HL-60 (cell line): ENCODE measurements around the gene ANGPTL5.

Experiments
- CTCF ChIP-seq: IDR thresholded peaks from one replicate; pipeline ENCODE4 v1.5.1; 2011; ENCODE audit warnings: low read length, control low read depth, inconsistent platforms; ENCODE audit not compliant: insufficient read depth
- GABPA ChIP-seq: IDR thresholded peaks from 2 replicates; pipeline ENCODE4 v1.6.1; 2012; ENCODE audit warnings: low read depth
- POLR2AphosphoS5 ChIP-seq: IDR thresholded peaks from 2 replicates; pipeline ENCODE4 v1.6.1; 2012; ENCODE audit warnings: low read depth
- SPI1 ChIP-seq: IDR thresholded peaks from 2 replicates; pipeline ENCODE4 v1.6.1; 2012; ENCODE audit warnings: low read depth, mild to moderate bottlenecking, borderline replicate concordance
- TF ChIP-seq, protein P1 (sequence below): IDR thresholded peaks from 2 replicates; pipeline ENCODE4 v1.6.1; 2012; ENCODE audit warnings: low read depth; ENCODE audit not compliant: insufficient replicate concordance

DNA sequence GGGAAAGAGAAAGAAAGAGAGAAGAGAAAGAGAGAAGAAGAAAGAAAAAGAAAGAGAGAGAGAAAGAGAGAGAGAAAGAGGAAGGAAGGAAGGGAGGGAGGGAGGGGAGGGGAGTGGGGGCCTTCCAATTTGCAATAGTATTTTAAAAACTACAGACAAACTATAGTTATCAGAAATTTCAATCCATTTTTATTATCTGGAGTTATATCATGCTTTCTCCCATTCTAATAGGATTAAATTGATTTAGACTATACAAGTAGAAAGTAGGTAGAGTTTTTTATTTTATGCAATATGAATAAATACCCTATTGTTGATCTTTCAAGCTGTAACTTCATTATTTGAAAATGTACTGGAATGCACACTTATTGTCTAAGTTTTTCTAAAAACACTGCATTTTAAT lies 71.7 kb downstream of the ANGPTL5 start:
- TF ChIP-seq CTCF, result no peak
- TF ChIP-seq POLR2AphosphoS5, result no peak
- TF ChIP-seq, protein P1, sequence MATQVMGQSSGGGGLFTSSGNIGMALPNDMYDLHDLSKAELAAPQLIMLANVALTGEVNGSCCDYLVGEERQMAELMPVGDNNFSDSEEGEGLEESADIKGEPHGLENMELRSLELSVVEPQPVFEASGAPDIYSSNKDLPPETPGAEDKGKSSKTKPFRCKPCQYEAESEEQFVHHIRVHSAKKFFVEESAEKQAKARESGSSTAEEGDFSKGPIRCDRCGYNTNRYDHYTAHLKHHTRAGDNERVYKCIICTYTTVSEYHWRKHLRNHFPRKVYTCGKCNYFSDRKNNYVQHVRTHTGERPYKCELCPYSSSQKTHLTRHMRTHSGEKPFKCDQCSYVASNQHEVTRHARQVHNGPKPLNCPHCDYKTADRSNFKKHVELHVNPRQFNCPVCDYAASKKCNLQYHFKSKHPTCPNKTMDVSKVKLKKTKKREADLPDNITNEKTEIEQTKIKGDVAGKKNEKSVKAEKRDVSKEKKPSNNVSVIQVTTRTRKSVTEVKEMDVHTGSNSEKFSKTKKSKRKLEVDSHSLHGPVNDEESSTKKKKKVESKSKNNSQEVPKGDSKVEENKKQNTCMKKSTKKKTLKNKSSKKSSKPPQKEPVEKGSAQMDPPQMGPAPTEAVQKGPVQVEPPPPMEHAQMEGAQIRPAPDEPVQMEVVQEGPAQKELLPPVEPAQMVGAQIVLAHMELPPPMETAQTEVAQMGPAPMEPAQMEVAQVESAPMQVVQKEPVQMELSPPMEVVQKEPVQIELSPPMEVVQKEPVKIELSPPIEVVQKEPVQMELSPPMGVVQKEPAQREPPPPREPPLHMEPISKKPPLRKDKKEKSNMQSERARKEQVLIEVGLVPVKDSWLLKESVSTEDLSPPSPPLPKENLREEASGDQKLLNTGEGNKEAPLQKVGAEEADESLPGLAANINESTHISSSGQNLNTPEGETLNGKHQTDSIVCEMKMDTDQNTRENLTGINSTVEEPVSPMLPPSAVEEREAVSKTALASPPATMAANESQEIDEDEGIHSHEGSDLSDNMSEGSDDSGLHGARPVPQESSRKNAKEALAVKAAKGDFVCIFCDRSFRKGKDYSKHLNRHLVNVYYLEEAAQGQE, result no peak
- TF ChIP-seq GABPA, result no peak
- no peak for TF ChIP-seq SPI1
